NCI-H1930 (cell line): ENCODE data around the gene PNPT1.
A peak's percentile ranks its signal among the peaks of the same experiment; 100 is the strongest.

Experiments
- DNase-seq, 2 experiments: peaks; one replicate each; lab custom pipeline; 2025; lab: John Stamatoyannopoulos, UW

The PNPT1 gene

DNA sequence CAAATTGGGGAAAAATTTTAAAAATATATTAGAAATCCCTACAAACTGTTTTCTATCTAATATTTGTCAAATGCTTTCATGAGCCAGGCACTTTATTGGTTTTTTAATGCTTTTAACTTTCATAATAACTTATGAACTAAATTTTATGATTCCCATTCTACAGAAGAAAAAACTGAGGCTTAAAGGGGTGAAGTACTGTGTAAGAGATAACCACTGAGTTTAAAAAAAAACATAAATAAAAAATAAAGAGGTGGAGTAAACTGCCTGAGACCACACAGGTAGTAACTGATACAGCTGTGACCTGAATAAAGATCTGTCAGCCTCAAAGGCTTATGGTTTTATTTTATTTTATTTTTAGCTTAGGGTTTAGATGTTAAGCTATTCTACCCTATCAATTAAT is 24.7 kb downstream of the PNPT1 start:
- DNase-seq, result no peak

DNA sequence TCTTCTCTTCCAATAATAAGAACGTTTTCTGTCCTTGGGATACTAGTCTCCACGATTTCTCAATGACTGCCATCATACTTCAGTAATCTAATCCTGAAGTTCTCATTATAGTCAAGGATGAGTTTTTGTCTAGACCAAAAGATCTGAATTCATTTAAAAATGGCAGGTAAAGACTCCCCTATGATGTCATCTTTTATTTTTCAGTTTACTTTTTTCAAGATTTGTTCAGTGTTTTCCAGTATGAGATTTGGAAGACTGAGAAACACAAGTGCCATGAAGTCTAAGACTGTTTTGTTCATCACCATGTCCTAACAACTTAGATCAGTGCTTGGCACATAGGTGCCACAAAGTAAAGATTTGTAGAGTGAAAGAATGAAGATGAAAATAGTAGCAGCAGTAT is 40.4 kb downstream of the PNPT1 start:
- DNase-seq, result no peak

DNA sequence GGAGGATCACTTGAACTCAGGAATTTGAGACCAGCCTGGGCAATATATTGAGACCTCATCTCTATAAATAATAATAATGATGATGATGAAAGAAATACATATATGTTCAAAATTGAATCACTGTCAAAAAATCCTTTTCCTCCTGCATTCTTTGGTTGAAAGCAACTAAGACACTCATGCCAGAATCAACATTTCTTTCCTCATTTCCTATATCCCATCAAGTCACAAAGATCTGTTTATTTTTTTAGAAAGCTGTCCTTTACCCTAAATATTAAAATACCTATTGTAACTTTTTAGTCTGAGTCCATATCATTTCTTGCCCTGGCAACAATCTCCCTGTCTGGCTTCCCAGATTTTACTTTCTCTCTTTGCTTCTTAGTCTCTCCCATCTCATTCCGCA is 44.4 kb downstream of the PNPT1 start:
- DNase-seq, result no peak

DNA sequence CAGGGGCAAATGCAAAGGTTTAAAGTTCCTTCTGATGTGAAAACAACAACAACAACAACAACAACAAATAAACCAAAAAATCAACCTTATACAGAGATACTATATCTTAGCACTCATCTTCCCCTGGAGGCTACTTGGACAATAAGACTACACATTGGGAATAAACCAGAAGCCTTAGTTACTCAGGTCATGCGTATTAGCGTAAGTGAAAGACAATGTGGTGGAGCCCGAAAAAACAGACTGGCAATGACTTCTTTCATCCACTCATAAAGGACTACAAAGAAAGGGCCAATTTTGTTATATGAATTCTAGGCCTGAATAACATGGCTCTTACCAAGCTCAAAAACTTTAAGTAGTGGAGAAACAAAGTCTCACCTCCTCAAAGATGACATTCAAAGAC is 56.8 kb downstream of the PNPT1 start:
- no peak for DNase-seq

DNA sequence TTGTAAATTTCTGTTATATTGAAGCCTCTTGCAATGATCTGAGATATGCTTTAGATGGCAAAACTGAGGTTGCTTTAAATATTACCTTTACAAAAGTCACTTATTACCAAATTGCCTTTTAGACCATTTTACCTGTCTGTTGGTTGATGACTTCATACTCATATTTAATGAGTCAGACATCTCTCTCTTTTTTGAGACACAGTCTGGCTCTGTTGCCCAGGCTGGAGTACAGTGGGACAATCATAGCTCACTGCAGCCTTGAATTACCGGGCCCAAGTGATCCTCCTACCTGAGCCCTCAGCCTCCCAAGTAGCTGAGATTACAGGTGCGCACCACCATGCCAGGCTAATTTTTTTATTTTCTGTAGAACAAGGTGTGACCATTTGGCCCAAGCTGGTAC is 64.7 kb downstream of the PNPT1 start:
- no peak for DNase-seq

DNA sequence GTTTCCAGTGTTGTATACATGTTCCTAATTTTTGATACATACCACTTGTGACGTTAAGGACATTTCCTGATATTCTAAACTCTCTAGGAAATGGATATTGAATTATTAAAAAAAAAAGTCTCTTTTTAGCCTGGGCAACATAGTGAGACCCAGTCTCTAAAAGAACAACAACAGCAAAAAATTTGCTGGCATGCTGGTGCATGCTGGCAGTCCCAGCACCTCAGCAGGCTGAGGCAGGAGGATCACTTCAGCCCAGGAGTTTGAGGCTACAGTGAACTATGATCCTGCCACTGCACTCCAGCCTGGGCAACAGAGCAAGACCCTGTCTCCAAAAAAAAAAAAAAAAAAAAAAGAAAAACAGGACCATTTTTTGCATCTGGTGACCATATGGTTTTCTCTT is 65.7 kb downstream of the PNPT1 start:
- no peak for DNase-seq

DNA sequence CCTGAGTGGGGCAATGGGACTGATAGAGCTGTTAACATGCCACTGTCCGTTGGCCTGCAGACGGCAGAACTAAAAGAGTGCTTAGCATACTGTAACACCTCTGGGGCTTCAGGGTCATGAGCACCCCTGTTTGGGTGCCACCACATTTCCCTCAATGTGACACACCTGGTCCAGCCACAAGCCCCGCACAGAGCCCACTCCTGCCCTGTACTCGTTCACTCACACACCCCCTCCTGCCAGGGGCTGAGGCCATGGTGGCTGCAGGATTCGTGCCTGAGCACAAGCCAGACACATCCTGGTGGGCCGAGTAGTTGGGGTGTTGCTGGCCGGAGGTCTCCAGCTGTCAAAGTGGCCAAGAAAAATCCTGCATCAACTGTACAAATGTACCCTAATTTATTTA is 71.8 kb downstream of the PNPT1 start:
- no peak for DNase-seq

DNA sequence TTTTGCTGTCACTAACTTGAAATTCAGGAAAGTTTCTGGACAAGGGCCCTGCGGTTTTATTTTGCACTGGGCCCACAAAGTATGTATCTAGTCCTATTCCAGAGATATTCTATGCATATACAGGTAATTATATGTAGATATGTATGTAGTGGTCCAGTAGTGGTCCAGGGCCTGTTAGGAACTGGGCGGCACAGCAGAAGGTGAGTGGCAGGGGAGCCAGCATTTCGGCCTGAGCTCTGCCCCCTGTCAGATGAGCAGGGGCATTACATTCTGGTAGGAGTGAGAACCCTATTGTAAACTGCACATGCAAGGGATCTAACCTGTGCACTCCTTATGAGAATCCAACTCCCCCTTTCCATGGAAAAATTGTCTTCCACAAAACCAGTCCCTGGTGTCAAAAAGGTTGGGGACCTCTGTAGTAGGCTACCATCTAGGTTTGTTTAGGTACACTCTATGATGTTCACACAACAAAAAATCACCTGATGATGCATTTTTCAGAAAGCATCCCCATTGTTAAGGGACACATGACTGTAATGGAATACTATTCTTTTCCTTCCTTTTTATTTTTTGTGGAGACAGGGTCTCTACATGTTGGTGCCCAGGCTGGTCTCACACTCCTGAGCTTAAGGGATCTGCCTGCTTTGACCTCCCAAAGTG is 73.4 kb downstream of the PNPT1 start:
- DNase-seq, result no peak

DNA sequence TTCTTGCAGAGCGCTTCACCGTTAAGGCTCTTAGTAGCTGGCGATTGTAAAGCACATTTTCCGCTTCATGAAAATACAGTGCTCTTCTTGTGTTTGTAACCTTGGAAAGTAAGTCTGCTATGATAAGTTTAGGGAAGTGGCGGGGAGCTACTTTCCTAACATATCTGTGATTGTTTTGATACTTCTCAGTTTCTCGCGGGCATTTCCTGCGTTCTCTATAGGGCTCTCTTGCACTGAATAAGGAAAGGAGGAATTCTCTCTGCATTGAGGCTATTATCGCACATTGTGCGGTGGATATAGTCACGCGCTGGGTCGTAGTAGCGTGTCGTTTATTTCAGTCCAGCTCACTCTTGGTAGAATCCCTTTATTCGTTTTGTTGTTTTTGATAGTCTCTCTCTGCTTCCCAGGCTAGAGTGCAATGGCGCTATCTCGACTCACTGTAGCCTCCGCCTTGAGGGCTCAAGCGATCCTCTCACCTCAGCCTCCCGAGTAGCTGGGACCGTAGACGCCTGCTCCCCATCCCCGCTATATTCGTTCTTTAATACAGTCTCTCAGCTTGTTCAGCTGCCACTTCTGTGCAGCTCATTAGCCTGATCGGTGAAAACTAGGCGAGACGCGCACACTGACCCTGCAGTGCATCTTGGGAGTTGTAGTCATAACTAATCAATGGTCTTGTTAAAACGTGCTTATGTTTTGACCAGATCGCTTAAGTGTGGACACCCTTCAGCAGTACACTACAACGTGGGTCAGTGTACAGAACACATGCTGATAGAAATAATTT is 75.2 kb downstream of the PNPT1 start:
- peak; percentile 33 to 42 for DNase-seq

DNA sequence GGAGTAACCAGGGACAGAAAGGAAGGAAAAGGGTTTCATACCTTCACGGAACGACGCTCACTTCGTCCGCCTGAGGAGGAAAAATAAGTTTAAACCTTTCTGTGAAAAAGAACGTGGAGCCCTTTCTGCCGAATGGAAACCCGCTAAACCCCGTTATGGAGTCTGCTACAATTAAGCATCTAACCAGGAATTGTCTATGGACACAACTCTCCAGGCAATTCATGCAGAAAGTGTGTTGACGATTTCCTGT is 75.7 kb downstream of the PNPT1 start:
- no peak for DNase-seq

DNA sequence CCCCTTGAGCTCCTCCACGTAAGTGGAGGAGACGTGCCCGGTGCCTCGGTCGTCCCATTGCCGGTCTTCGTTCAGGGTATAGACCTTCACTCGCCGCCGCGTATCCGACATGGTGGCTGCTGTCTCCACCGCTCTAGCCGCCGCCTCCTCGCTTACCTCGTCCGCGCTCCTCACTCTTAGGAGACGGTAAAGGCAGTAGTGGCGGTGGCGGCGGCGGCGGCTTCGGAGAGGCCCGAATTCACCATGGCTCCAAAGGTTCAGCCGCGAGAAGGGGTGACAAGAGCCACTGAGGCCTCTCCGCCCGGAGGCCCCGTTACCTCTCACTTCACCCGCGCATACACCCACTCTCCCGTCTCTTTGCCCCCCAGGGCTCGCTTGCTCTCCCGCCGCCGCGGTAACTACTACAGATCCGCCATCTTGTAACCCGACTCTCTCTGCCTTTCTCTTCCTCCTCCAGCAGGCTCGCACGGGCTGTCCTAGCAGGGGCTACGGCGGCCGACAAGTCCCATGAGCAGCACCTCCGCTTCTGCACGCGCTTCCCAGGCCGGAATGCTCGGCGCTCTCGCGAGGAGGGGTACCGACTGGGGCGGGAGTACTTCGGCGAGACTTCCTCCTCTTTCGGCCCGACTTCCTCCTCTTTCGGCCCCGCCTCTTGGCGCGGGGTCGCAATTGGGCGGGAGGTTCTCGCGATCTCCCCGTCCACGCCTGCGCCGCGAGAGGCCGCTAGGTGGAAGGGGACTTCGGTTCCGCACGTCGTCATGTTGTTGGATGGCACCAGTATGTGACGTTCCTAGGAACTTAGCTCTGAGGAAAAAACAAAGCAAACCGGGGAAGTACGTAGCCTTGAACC is 76.2 kb downstream of the PNPT1 start, which contains the start of gene PPP4R3B:
TSS of gene PPP4R3B (minus strand) at position 448 of the 850 bp plus-strand sequence. CDS start at position 111, 337 bp downstream.
- peak; percentile 99 for DNase-seq

DNA sequence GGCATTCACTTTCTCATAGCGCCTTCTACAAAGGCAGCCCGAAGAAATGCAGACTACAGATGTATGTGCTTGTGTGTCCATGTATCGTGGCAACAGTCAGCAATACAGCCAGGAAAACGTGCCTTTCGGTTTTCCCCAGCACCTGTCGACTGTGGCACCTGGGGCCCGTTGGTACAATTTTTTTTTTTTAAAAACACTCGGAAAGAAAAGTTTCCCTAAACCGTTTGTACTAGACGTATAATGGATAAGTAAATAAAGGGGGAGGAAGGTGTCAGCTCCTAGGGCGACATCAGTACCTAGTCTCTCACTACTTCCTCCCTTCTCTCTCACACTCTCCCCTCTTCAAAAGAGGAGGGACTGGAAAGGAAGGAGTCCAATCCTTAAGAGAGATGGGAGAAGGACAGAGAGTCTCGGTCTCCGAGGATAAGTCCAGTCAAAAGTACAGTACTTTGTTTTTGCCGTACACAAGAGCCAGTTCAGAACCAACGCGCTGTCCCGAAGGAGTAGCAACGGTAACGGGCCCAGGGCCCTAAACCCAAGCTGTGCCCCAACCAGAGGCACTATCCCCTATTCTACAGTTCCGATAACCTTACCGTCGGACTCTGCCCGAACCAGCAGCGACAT is 77.0 kb downstream of the PNPT1 start:
- peak in 1 of 2 experiments; percentile 11 for DNase-seq

DNA sequence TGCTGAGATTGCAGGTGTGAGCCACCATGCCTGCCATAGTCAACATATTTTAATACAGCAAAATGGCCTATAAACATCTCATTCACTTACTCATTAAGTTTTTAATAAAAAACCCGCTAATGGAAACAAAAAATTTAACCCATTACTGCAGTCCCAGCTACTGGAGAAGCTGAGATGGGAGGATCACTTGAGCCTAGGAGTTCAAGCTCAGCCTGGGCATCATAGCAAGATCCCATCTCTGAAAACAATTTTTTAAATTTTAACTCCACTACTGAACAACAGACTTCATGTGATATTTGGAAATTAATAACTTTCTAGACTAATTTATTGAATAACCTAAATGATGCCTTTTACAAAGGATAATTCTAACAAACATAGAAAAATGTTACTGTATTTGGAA is 81.6 kb downstream of the PNPT1 start:
- no peak for DNase-seq

DNA sequence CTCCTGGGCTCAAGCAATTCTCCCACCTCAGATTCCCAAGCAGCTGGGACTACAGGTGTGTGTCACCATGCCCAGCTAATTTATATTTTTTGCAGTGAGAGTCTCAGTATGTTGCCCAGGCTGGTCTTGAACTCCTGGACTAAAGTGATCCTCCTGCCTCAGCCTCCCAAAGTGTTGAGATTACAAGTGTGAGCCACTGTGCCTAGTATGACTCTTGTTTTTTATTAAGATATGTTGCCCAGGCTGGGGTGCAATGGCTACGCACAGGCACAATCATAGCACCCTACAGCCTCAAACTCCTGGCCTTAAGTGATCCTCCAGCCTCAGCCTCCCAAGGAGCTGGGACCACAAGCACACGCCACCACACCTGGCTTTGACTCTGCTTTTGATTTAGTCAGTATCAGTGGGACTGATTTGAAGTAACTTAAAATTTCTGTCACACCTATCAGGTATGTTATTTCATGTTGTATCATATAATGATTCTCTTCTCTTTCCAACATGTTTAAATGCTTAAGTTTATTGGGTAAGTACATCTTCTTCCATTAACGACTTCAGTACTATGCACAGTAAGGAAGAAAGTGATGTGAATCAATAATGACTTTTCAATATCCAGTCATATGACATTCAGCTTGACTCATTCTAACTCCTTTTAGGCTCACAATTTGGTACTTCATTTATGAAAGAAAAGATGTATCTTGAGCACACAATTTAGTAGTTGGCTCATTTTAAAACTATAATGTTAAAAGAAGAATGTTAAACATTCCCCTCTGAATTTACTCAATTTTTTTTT is 82.5 kb downstream of the PNPT1 start:
- DNase-seq, result no peak

DNA sequence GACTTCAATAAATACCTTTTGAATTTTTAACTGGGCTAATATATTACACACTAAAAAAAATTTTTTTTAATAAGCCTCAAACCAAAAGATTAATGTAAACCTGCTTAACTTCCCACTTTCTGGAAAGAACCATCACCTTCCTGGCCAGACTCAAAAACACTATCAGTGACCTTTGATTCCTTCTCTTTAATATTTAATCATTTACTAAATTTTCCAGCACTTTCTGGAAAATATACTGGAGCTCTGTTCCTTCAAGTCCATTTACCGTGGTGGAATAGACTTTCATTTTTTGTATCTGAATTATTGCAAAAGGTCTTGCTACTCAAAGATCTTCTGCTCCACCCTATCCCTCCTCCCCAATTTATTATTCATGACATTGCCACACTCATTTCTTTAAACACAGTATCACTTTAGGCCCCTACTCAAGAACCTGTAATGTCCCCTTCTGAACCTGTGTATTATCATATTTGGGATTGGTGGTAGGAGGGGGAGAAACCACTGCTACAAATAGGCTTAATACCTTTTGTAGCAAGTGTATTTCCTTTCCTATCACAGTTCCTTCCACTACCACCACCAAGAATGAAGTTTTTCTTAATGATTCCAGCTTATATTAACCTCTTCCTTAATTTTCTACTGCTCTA is 83.6 kb downstream of the PNPT1 start:
- no peak for DNase-seq

DNA sequence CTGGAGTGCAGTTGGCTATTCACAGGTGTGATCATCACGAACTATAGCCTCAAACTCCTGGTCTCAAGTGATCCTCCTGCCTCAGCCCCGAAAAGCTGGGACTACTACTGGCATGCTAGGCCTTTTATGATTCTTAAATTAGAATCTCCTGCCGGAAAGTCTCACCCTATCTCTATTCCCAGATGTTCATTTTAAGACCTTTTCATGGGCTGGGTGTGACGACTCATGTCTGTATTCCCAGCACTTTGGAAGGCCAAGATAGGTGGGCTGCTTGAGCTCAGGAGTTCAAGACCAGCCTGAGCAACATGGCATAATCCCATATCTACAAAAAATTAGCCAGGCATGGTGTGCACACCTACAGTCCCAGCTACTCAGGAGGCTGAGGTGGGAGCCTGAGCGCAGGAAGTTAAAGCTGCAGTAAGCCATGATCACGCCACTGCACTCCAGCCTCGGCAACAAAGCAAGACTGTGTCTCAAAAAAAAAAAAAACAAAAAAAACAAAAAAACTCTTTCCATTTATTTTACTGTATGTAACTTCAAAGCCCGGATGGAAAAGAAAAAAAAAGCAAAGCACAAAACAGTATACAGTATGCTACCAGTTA is 84.3 kb downstream of the PNPT1 start:
- DNase-seq, result no peak

DNA sequence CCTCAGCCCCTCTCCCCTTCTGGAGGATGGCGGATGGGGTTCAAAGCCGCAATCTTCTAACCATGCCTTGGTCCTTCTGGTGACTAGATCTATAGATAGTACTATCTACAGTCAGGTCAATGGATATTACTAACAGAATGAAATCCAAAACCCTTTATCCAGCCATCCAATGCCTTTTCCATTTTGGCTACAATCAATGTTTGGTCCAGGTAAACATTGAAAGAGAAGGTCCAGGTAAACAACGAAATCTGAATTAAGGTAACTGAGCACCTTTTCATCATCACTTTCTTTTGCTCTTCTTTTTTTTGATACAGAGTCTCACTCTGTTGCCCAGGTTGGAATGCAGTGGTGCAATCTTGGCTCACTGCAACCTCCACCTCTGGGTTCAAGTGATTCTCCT is 85.9 kb downstream of the PNPT1 start:
- no peak for DNase-seq

DNA sequence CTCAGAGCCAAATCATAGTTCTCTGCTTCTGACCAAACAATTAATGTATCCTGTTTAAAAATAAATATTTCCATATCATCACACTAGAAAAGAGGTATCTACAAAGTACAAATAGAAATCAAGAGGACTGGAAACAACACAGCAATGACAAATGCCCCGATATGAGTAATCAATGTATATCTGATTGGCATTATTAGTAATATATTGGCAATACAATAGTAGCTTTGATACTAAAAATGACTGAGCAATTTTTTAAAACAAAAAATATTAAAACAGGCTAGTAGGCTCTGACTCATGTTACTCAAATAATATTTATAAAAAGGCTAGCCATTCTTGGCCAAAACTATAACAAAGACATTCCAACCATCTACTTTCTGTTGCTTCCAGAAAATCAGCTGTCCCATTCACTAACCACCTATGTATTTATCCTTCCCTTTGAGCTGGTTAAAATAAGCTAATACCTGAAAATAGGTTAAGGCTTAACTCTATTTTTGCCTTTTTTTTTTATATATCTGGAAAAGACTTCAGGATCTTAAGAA is 89.5 kb downstream of the PNPT1 start:
- DNase-seq, result no peak

DNA sequence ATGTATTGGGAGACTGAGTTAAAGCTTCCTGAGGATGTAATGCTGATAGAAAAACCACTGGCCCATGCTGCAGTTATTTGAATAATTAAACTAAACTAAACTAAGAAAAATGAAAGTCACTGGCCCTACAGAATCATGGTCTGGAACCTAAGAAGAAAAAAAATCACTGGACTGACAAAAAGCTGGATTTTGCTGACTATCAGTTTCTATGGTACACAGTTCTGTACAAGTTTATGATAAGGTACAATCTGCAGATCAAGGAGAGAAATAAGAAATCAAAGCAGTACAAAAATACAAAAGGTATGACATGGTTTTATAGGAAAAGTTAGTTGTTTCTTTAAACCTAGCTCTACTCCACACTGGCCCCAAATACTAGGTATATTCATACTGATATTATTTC is 91.8 kb downstream of the PNPT1 start:
- no peak for DNase-seq

DNA sequence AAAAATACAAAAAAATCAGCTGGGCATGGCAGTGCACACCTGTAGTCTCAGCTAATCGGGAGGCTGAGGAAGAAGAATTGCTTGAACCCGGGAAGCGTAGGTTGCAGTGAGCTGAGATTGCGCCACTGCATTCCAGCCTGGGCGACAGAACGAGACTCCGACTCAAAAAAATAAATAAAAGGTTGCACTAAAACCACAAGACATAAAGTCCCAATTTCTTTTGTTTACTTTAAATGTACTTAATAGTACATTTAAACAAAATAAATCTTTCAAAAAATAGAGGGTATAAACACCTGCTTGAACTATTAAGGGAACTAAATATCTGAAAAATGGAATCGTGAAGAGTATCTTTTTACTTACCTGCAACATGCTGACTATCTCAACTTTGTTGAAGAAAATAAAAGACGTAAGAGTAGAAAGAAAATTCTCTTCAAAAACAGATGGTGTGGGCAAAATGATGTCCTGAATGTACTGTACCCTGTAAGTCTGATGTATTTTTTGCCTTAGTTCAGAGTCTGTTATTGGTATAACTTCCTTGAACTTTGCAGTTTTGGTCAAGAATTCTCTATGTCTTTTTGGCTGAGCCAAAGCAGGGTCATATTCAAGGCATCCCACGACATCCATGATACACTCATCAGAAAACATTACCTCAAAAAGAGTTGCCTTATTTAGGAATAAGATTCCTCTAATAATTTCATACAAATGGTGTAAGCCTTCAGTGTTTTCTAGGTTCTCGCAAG is 95.4 kb downstream of the PNPT1 start:
- no peak for DNase-seq
